ENCODE measurements around the gene SLC17A9. TPM values are rescaled to one million over a fixed set of nuclear protein-coding genes. Genes with fewer than 3 reads are reported as not detected.

The SLC17A9 gene
- total RNA-seq, 1 experiment from 2014 or later, result 1.2 TPM

GRCh38 chr20:62963614-62964397, 11.3 kb downstream of the SLC17A9 start:
- in situ Hi-C loops (cut with HindIII; ENCODE audit: low sequenced_read_pairs), result no loop called here
- no peak for DNase-seq (ENCODE audit: low spot score)

GRCh38 chr20:62964700-62965099, 12.2 kb downstream of the SLC17A9 start:
- no peak for DNase-seq (ENCODE audit: low spot score)
- in situ Hi-C loops (cut with HindIII; ENCODE audit: low sequenced_read_pairs), result no loop called here

DNA sequence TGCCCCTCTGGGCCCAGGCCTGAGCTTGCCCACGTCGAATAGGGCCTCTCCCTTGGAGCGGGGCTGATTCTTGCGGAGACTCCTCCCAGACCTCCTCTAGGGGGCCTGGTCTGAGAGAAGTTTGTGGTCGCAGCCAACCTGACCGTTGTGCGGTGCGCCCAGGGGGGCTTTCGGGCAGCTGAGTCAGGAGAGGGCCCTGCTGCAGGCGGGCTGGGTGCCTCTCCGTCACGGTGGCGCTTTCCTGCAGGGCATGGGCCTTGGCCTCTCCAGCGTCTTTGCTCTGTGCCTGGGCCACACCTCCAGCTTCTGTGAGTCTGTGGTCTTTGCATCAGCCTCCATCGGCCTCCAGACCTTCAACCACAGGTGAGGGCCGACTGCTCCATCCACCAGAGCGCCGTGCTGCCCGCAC, 12.9 kb downstream of the SLC17A9 start:
- no peak for DNase-seq (ENCODE audit: low spot score)
- in situ Hi-C loops (cut with HindIII; ENCODE audit: low sequenced_read_pairs), result no loop called here

DNA sequence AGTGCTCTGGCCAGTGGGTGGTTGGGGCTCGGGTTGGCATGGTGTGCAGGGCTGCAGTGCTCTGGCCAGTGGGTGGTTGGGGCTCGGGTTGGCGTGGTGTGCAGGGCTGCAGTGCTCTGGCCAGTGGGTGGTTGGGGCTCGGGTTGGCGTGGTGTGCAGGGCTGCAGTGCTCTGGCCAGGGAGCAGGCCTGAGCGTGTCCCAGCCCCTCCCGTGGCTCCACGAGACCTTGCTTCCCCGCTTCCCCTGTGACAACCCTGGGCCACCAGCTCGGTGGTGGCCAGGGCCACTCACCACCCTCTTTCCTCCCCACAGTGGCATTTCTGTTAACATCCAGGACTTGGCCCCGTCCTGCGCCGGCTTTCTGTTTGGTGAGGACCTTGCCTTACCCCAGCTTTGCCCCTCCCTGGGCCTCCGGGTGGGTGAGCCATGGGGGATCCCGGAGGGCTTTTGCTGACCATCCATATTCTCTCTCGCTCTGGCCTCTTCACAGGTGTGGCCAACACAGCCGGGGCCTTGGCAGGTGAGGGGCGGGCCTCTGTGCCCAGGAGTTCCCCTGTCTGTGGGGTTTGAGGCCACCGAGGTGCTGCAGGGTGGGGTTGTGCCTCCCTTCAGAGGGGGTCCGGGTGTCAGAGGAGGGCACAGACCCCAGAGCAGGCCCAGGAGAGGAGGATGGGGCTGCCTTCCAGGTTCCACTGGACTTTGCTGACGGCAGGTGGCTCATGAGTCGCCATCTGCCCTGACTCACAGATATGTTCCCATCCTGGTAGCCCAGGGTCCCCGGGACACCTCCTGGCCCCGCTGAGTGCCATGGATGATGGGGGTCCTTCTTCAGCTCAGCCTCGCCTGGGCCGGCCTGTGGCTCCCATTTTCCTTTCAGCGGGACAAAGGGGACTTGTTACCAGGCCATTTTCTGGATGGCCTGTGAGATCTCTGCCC, 14.0 kb downstream of the SLC17A9 start:
- in situ Hi-C loops (cut with HindIII; ENCODE audit: low sequenced_read_pairs), result no loop called here
- DNase-seq (ENCODE audit: low spot score), result no peak

DNA sequence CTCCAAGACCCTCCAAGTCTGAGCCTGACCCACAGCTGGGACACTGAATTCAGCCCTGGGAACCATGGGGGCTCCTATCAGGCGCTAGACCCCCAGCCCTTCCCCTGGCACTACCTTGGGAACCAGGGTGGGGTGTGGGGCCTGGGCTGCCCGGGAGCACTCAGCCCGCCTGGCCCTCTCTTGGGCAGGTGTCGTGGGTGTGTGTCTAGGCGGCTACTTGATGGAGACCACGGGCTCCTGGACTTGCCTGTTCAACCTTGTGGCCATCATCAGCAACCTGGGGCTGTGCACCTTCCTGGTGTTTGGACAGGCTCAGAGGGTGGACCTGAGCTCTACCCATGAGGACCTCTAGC, 14.6 kb downstream of the SLC17A9 start:
- in situ Hi-C loops (cut with HindIII; ENCODE audit: low sequenced_read_pairs), result no loop called here
- no peak for DNase-seq (ENCODE audit: low spot score)

DNA sequence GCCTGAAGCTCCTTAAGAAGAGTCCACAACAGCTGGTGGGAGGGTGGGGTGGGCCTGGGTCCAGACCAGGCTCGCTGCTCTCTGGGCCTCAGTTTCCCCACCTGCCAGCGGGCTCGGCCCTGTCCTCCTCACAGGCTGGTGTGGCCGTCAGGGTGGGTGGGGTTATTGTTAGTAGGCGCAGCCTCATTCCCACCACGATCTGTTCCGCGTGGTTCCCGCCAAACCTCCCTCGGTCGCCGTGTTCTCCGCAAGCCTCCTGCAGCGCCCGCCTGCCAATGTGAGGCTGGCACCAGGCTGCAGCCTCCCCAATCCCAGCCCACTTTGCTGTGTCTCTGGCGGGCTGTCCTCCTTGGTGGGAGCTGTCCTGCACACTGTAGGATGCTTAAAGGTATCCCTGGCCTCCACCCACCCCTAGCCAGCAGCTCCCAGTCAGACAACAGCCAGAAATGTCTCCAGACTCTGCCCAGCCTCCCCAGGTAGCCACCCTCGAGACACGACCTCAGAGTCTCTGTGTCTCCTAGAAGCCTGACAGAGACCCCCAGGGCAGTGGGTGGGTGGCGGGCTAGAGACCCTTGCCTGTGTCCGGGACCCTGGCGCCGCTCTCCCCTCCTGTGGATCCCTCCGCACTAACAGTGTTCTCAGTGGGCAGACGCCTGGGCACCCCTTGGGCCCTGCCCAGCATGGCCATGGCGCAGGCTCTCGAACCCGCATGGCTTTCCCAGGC, 15.3 kb downstream of the SLC17A9 start:
- in situ Hi-C loops (cut with HindIII; ENCODE audit: low sequenced_read_pairs), result no loop called here
- no peak for DNase-seq (ENCODE audit: low spot score)

DNA sequence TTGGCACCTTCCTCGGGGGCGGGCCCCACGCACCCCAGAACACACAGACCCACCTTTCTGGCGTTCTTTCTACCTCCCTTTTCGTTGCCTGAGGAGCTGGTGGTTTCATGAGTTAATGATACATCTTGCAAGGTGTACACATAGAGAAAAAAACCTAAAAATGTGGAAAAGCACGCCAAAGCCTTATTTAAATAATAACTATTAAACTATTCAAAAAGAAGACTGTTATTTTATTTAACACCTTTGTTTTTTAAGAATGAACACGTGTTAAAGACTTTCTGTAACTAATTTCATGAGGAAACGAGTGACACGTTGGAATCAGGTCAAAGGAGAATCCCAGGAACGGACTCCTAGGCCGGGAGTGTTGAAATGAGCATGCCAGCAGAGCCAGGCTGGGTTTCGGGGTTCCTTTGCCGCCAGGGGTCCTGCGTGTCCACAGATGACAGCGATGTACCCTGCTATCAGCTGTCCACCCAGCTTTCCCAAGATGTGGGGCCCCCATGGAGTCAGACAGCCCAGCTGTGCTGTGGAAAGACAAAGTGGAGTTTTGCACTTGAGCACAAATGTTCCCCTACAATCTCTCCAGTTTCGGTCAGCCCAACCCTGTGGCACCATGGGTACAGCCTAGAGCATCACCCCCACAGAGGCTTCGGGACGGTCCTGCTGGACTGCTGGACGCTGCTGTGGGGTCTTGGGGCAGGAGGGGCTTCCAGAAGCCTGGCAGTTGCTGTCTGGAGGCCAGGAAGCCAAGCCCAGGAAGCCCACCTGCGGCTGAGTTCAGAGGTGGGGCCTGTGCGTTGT, 16.1 kb downstream of the SLC17A9 start:
- in situ Hi-C loops (cut with HindIII; ENCODE audit: low sequenced_read_pairs), result no loop called here

DNA sequence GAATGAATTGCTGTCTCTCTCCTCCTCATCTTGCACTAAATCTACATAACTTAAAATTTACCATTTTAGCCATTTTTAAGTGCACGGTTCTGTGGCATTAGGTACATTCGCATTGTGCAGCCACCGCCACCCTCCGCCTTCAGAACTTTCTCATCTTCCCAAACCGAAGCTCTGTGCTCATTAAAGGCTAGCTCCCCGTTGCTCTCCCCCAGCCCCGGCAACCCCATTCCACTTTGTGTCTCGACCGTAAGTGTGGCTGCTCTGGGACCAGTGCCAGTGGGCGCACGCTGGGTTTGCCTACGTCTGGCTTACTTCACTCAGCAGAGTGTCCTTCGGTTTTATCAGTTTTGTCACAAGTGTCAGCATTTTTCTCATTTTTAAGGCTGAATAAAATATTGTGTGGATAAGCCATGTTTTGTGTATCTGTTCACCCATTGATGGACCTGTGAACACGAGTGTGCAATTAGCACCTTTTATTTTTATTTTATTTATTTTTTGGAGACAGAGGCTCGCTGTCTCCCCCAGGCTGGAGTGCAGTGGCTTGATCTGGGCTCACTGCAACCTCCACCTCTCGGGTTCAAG, 16.8 kb downstream of the SLC17A9 start:
- DNase-seq (ENCODE audit: low spot score), result no peak
- in situ Hi-C loops (cut with HindIII; ENCODE audit: low sequenced_read_pairs), result no loop called here

More for the DNA sequence above, 16.1 kb downstream of the SLC17A9 start:
- DNase-seq (ENCODE audit: low spot score), result no peak

DNA sequence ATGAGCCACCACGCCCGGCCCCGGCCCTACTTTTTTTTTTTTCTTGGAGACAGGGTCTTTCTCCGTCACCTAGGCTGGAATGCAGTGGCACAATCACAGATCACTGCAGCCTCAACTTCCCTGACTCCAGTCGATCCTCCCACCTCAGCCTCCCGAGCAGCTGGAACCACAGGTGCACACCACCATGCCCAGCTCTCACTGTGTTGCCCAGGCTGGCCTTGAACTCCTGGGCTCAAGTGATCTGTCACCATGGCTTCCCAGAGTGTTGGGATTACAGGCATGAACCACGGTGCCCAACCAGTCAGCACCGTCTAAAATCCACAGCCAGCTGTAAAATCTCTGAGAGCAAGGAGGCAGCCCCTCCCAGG, 17.4 kb downstream of the SLC17A9 start:
- in situ Hi-C loops (cut with HindIII; ENCODE audit: low sequenced_read_pairs), result no loop called here
- DNase-seq (ENCODE audit: low spot score), result no peak

DNA sequence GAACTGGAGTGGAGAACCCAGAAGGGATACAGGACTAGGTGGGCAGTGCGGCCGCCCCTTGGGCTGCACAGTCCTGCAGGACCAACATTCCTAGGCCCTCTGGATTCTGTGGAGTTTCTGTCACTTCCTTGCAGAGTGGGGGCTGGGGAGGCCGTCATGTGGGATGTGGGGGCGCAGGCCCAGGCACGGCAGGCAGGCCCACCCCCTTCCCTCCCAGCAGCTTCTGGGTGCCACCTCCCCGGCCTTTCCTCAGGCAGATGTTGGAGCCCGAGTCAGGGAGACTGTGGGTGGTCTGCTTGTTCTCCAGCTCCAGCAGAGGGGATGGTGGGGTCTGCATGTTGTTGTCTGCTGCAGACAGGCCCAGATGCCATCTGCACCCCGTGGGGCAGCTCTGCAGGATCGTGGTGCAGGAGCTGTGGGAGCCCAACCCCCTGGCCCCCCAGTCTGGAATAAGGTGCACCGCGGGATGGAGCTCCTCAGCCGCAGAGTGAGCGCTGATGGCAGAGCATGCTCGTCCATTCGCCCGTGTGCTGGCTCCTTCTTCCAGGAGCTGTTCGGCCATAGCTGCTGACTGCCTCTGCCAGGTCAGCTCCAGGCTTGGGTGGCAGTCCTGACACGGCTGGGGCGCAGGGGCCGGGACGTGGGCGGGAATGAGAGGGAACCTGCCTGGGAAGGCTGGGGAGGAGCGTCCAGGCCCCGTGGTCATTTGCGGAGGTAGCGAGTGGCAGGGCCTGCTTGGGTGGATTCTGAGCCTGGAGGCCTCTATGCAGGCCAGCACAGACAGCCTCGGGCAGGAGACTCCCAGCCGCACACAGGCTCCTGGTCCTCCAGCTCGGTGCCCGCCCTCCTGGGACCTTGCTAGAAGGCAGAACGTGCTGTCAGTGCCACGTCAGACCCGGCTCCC, 18.1 kb downstream of the SLC17A9 start:
- DNase-seq (ENCODE audit: low spot score), result no peak
- in situ Hi-C loops (cut with HindIII; ENCODE audit: low sequenced_read_pairs), result no loop called here

- no peak for DNase-seq (ENCODE audit: low spot score)
- in situ Hi-C loops (cut with HindIII; ENCODE audit: low sequenced_read_pairs), result no loop called here
Observed at GRCh38 chr20:62971211-62971949, 18.9 kb downstream of the SLC17A9 start.

DNA sequence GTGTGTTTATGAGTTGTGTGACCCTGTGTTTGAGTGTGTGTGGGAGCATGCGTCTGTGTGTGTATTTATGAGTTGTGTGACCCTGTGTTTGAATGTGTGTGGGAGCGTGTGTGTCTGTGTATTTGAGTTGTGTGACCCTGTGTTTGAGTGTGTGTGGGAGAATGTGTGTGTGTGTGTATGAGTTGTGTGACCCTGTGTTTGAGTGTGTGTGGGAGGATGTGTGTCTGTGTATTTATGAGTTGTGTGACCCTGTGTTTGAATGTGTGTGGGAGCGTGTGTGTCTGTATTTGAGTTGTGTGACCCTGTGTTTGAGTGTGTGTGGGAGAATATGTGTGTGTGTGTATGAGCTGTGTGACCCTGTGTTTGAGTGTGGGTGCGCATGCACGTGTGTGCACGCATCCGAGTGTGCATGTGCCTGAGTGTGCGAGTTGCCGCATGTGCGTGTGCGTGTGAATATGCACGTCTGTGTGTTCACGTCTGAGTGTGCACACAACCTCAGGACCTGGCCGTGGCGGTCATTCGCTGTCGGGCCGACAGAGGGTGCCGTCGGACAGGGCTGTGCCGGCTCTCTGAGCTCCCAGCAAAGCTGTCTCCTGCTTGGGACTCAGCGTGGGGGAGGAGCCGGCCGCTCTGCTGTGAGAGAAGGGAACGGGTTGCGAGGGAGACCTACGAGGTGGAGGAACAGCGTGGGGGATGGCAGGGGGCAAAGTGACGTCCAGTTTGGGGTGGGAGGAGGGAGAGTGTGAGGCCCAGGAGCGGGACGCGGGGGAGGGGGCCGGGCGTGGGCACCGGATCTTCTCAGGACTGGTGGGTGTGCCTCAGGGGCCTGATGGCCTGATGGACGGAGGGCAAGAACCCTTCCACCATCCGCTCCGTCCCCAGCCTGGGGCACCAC, 19.7 kb downstream of the SLC17A9 start:
- peak; percentile 78 for DNase-seq (ENCODE audit: low spot score)
- in situ Hi-C loops (cut with HindIII; ENCODE audit: low sequenced_read_pairs), result no loop called here

- in situ Hi-C loops (cut with HindIII; ENCODE audit: low sequenced_read_pairs), result no loop called here
- DNase-seq (ENCODE audit: low spot score), result no peak
Observed at GRCh38 chr20:62972845-62973745, 20.6 kb downstream of the SLC17A9 start.

GRCh38 chr20:62975251-62975760, 22.8 kb downstream of the SLC17A9 start:
- in situ Hi-C loops (cut with HindIII; ENCODE audit: low sequenced_read_pairs), result no loop called here
- DNase-seq (ENCODE audit: low spot score), result peak; percentile 74
